ENCODE measurements around the gene GPC5. TPM values are rescaled to one million over a fixed set of nuclear protein-coding genes. Genes with fewer than 3 reads are reported as not detected.

Gene GPC5
- polyA plus RNA-seq, 2 donors, result not detected

DNA sequence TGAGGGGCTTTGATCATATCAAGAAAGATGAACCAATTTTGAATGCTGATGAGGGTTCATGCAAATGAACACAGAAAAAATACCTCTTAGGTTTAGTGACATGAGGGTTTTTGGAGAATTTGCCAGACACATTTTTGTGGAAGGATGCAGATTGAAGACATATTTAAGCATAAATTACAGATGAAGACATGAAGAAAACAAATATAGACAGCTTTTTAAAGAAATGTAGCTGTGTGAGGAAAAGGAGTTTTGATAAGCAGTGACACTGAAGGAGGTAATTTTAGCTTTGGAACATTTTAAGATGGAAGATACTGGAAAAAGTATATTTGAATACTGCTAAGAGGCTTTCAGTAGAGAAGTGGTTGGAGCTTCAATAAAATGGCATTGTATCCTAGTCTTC lies 1017.4 kb downstream of the GPC5 start:
- no peak overlapping the region for H3K27ac ChIP-seq (ENCODE audit: low read depth in 2 of 2, low read length in 1 of 2)
- peaks cover 0 to 3% of the 10 kb centered on the region in 2 donors for H3K9me3 ChIP-seq (ENCODE audit: control insufficient read depth in 2 of 2, insufficient read depth in 1 of 2, low read depth in 1 of 2, low read length in 1 of 2)
- H3K4me3 ChIP-seq (ENCODE audit: low read depth in 1 of 2, low read length in 2 of 2), result no peak overlapping the region
- no peaks in the 10 kb centered on the region for H3K27me3 ChIP-seq (ENCODE audit: control insufficient read depth in 1 of 2, insufficient read depth in 2 of 2, low read length in 2 of 2)
- H3K36me3 ChIP-seq (ENCODE audit: control insufficient read depth in 2 of 2, insufficient read depth in 2 of 2, low read length in 1 of 2), result no peaks in the 10 kb centered on the region
- no peaks in the 10 kb centered on the region for H3K4me1 ChIP-seq (ENCODE audit: control insufficient read depth in 2 of 2, insufficient read depth in 2 of 2, low read length in 1 of 2)

DNA sequence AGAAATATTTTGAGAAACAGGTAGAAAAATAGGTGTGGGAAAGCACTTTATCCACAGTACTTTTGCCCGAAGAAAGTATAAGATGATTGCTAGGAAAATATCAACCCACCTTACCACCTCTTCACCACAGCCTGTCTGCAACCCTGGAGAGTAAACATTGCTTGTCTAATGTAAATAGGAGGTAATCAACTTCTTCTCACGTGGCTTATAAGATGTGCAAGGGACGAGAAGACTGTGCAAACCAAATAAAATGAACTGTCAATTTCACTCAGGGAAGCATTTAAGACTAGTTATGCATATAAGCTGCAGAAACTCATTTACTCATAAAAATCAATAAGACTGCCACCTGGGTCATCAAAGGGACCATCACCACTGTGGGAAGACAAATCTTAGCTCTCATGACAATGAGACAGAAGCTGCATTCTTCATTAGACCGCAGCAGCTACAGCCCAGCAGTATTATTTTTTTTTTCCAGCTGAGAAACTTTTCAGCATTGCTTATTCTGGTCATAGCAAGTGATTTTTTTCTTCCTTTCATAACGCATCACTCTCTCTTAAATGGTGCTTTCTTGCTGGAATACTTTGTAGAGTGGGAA lies 1020.5 kb downstream of the GPC5 start:
- whole genome bisulfite sequencing, 2 donors, result 30 to 32% methylated on average over 5 of the region's 5 CpGs
- no peaks in the 10 kb centered on the region for H3K4me1 ChIP-seq (ENCODE audit: control insufficient read depth in 2 of 2, insufficient read depth in 2 of 2, low read length in 1 of 2)
- H3K27ac ChIP-seq (ENCODE audit: low read depth in 2 of 2, low read length in 1 of 2), result no peak overlapping the region
- no peaks in the 10 kb centered on the region for H3K36me3 ChIP-seq (ENCODE audit: control insufficient read depth in 2 of 2, insufficient read depth in 2 of 2, low read length in 1 of 2)
- H3K4me3 ChIP-seq (ENCODE audit: low read depth in 1 of 2, low read length in 2 of 2), result no peak overlapping the region
- H3K9me3 ChIP-seq (ENCODE audit: control insufficient read depth in 2 of 2, insufficient read depth in 1 of 2, low read depth in 1 of 2, low read length in 1 of 2), result peaks cover 0 to 6% of the 10 kb centered on the region in 2 donors
- H3K27me3 ChIP-seq (ENCODE audit: control insufficient read depth in 1 of 2, insufficient read depth in 2 of 2, low read length in 2 of 2), result no peaks in the 10 kb centered on the region

DNA sequence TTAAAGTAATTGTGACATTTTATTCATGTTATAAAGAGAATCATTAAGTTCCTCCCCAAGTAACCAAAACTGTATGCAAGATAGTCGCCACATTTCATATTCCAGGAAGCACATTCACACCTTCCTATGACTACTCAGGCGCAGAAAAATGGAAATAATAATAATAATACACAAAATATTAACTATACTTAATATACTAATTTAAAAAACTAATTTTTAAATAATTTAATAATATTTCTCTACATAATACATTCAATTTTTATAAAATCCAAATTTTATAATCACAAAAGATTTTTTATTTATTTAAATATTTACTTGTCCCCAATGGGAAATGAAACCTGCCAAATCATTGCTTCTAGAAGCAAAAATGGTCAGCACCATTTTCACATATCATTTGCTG lies 1030.8 kb downstream of the GPC5 start:
- H3K27ac ChIP-seq (ENCODE audit: low read depth in 2 of 2, low read length in 1 of 2), result no peak overlapping the region
- WGBS, 2 donors, result 78 to 90% methylated on average over 2 of the region's 2 CpGs
- no peaks in the 10 kb centered on the region for H3K4me1 ChIP-seq (ENCODE audit: control insufficient read depth in 2 of 2, insufficient read depth in 2 of 2, low read length in 1 of 2)
- no peak overlapping the region for H3K4me3 ChIP-seq (ENCODE audit: low read depth in 1 of 2, low read length in 2 of 2)
- H3K9me3 ChIP-seq (ENCODE audit: control insufficient read depth in 2 of 2, insufficient read depth in 1 of 2, low read depth in 1 of 2, low read length in 1 of 2), result no peaks in the 10 kb centered on the region
- H3K27me3 ChIP-seq (ENCODE audit: control insufficient read depth in 1 of 2, insufficient read depth in 2 of 2, low read length in 2 of 2), result no peaks in the 10 kb centered on the region
- no peaks in the 10 kb centered on the region for H3K36me3 ChIP-seq (ENCODE audit: control insufficient read depth in 2 of 2, insufficient read depth in 2 of 2, low read length in 1 of 2)

DNA sequence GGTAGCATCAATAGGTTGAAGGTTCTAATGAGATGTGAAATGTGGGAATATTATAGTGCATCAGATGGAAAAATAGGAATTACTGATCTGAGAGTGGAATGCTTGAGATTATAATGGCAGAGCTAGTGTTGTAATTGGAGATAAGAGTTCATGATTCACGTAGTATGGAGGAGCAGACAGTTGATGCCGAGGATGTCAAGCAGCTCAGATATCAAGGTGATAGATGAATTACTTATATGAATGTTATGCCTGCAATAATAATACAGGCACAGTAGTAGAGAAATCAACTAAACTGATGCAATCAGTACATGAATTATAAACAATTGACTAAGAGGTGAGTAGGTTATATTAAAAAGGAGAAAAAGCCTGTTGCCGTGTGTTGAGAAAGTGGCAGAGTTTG lies 1035.0 kb downstream of the GPC5 start:
- Histone ChIP-seq H3K27ac (ENCODE audit: low read depth in 2 of 2, low read length in 1 of 2) (no peak overlapping the region), H3K9me3 (ENCODE audit: control insufficient read depth in 2 of 2, insufficient read depth in 1 of 2, low read depth in 1 of 2, low read length in 1 of 2) (peaks cover 0 to 3% of the 10 kb centered on the region in 2 donors), H3K36me3 (ENCODE audit: control insufficient read depth in 2 of 2, insufficient read depth in 2 of 2, low read length in 1 of 2) (no peaks in the 10 kb centered on the region), H3K27me3 (ENCODE audit: control insufficient read depth in 1 of 2, insufficient read depth in 2 of 2, low read length in 2 of 2) (no peaks in the 10 kb centered on the region), H3K4me3 (ENCODE audit: low read depth in 1 of 2, low read length in 2 of 2) (no peak overlapping the region), H3K4me1 (ENCODE audit: control insufficient read depth in 2 of 2, insufficient read depth in 2 of 2, low read length in 1 of 2) (no peaks in the 10 kb centered on the region)
- WGBS, 2 donors, result 67 to 78% methylated on average over 3 of the region's 3 CpGs

DNA sequence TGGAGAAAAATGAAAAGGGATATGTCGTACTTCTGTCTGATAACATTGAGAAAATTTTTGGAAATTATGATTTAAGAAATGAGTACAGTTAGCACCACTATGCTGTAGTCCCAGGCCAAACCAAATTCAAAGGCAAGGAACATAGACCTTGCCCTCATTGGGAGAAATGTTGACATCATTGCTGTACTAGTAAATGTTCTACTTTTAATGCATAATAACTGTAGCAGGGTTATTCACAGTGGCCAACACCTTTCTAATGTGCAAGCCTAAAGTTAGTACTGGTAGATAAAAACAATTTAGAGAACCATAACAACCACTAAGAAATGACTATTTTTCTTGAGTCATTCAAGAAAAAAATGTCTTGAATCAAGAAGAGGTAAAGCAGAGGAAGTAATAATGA lies 1035.5 kb downstream of the GPC5 start:
- 83 to 97% methylated on average over 1 of the region's 1 CpG for WGBS, 2 donors
- Histone ChIP-seq H3K4me1 (ENCODE audit: control insufficient read depth in 2 of 2, insufficient read depth in 2 of 2, low read length in 1 of 2) (no peaks in the 10 kb centered on the region), H3K27me3 (ENCODE audit: control insufficient read depth in 1 of 2, insufficient read depth in 2 of 2, low read length in 2 of 2) (no peaks in the 10 kb centered on the region), H3K27ac (ENCODE audit: low read depth in 2 of 2, low read length in 1 of 2) (no peak overlapping the region), H3K36me3 (ENCODE audit: control insufficient read depth in 2 of 2, insufficient read depth in 2 of 2, low read length in 1 of 2) (no peaks in the 10 kb centered on the region), H3K4me3 (ENCODE audit: low read depth in 1 of 2, low read length in 2 of 2) (no peak overlapping the region), H3K9me3 (ENCODE audit: control insufficient read depth in 2 of 2, insufficient read depth in 1 of 2, low read depth in 1 of 2, low read length in 1 of 2) (peaks cover 0 to 3% of the 10 kb centered on the region in 2 donors)

DNA sequence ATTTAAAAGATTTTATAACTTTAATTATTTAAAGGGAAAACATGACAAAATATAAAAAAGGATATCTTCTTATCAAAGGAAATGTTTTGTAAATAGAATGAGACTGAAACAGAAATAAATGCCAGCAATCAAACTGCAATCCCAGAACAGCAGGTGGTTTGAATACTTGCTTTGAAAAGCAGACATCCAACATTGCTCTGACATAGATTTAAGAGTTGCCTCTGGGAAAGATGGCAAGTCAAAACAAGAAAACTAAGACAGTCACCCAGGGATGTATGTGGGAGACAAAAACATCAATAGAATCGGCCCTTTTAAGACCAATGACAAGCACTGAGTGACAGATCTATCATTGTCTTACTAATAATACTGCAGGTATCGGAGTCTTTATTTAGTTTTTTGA lies 1038.5 kb downstream of the GPC5 start:
- Histone ChIP-seq H3K27me3 (ENCODE audit: control insufficient read depth in 1 of 2, insufficient read depth in 2 of 2, low read length in 2 of 2) (no peaks in the 10 kb centered on the region), H3K4me1 (ENCODE audit: control insufficient read depth in 2 of 2, insufficient read depth in 2 of 2, low read length in 1 of 2) (no peaks in the 10 kb centered on the region), H3K36me3 (ENCODE audit: control insufficient read depth in 2 of 2, insufficient read depth in 2 of 2, low read length in 1 of 2) (no peaks in the 10 kb centered on the region), H3K9me3 (ENCODE audit: control insufficient read depth in 2 of 2, insufficient read depth in 1 of 2, low read depth in 1 of 2, low read length in 1 of 2) (peaks cover 0 to 3% of the 10 kb centered on the region in 2 donors), H3K27ac (ENCODE audit: low read depth in 2 of 2, low read length in 1 of 2) (no peak overlapping the region), H3K4me3 (ENCODE audit: low read depth in 1 of 2, low read length in 2 of 2) (no peak overlapping the region)
- WGBS, 2 donors, result 48 to 75% methylated on average over 2 of the region's 2 CpGs

DNA sequence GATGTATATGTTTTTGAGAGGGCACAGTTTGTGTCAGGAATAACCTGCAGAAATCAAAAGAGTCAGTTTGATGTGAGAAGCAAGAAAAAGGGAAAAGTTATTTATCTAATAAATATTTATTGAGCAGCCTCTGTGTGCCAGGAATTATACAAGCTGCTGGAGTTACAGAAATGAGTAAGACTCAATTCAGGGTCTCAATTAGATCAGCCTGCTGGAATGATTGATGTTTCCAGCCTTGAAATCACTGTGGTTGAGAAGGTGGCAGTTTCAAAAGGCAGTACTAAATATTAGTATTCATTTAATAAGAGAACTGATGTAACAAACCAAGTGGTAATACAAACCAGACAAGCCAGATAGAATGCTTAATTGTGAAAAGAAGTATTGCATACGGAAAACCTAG lies 1045.8 kb downstream of the GPC5 start:
- no peaks in the 10 kb centered on the region for H3K9me3 ChIP-seq (ENCODE audit: control insufficient read depth in 2 of 2, insufficient read depth in 1 of 2, low read depth in 1 of 2, low read length in 1 of 2)
- H3K4me1 ChIP-seq (ENCODE audit: control insufficient read depth in 2 of 2, insufficient read depth in 2 of 2, low read length in 1 of 2), result no peaks in the 10 kb centered on the region
- 63 to 67% methylated on average over 1 of the region's 1 CpG for WGBS, 2 donors
- no peaks in the 10 kb centered on the region for H3K27me3 ChIP-seq (ENCODE audit: control insufficient read depth in 1 of 2, insufficient read depth in 2 of 2, low read length in 2 of 2)
- H3K27ac ChIP-seq (ENCODE audit: low read depth in 2 of 2, low read length in 1 of 2), result no peak overlapping the region
- no peak overlapping the region for H3K4me3 ChIP-seq (ENCODE audit: low read depth in 1 of 2, low read length in 2 of 2)
- no peaks in the 10 kb centered on the region for H3K36me3 ChIP-seq (ENCODE audit: control insufficient read depth in 2 of 2, insufficient read depth in 2 of 2, low read length in 1 of 2)

DNA sequence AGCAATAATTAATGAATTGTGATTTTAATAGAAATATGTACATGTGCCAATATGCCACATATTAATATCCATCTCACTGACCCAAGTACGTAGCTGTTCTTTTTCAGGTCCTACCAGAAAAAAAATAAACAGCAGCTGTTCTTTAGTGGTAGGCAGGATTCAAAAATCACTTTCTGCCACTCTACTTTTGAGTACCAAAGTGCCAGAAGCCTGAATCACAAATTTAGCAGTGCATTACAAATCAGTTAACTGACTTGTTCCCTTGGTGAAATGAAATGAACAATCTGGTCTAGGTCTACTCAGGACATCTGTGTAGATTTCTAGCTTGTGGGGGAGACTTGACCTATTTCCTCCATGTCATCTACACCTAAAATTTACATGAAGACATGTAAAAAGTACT lies 1052.6 kb downstream of the GPC5 start:
- 85 to 87% methylated on average over 1 of the region's 1 CpG for WGBS, 2 donors
- H3K9me3 ChIP-seq (ENCODE audit: control insufficient read depth in 2 of 2, insufficient read depth in 1 of 2, low read depth in 1 of 2, low read length in 1 of 2), result peaks cover 0 to 2% of the 10 kb centered on the region in 2 donors

DNA sequence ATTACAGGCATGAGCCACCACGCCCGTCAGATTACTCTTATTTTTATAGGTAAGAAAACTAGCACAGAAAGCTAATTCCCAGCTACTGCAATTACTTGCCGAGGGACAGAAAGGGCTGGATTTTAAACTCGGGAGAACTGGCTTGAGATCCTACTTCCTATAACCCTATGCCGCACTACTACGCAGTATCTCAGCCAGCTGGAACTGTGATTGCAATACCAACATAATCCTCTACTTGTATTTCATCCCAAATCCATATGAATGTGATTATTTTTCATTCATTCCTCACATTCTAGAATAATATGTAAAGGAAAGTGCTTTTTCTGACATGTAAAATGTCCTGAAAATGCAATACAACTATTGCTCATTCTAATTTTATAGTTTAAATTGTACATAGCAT lies 1054.4 kb downstream of the GPC5 start:
- Histone ChIP-seq H3K4me1 (ENCODE audit: control insufficient read depth in 2 of 2, insufficient read depth in 2 of 2, low read length in 1 of 2) (no peaks in the 10 kb centered on the region), H3K27ac (ENCODE audit: low read depth in 2 of 2, low read length in 1 of 2) (no peak overlapping the region), H3K27me3 (ENCODE audit: control insufficient read depth in 1 of 2, insufficient read depth in 2 of 2, low read length in 2 of 2) (no peaks in the 10 kb centered on the region), H3K9me3 (ENCODE audit: control insufficient read depth in 2 of 2, insufficient read depth in 1 of 2, low read depth in 1 of 2, low read length in 1 of 2) (peaks cover 0 to 2% of the 10 kb centered on the region in 2 donors), H3K36me3 (ENCODE audit: control insufficient read depth in 2 of 2, insufficient read depth in 2 of 2, low read length in 1 of 2) (no peaks in the 10 kb centered on the region), H3K4me3 (ENCODE audit: low read depth in 1 of 2, low read length in 2 of 2) (no peak overlapping the region)
- WGBS, 2 donors, result 88 to 89% methylated on average over 6 of the region's 6 CpGs

More for the DNA sequence above, 1052.6 kb downstream of the GPC5 start:
- no peaks in the 10 kb centered on the region for H3K27me3 ChIP-seq (ENCODE audit: control insufficient read depth in 1 of 2, insufficient read depth in 2 of 2, low read length in 2 of 2)
- H3K36me3 ChIP-seq (ENCODE audit: control insufficient read depth in 2 of 2, insufficient read depth in 2 of 2, low read length in 1 of 2), result no peaks in the 10 kb centered on the region
- H3K4me1 ChIP-seq (ENCODE audit: control insufficient read depth in 2 of 2, insufficient read depth in 2 of 2, low read length in 1 of 2), result no peaks in the 10 kb centered on the region
- H3K27ac ChIP-seq (ENCODE audit: low read depth in 2 of 2, low read length in 1 of 2), result no peak overlapping the region
- H3K4me3 ChIP-seq (ENCODE audit: low read depth in 1 of 2, low read length in 2 of 2), result no peak overlapping the region

DNA sequence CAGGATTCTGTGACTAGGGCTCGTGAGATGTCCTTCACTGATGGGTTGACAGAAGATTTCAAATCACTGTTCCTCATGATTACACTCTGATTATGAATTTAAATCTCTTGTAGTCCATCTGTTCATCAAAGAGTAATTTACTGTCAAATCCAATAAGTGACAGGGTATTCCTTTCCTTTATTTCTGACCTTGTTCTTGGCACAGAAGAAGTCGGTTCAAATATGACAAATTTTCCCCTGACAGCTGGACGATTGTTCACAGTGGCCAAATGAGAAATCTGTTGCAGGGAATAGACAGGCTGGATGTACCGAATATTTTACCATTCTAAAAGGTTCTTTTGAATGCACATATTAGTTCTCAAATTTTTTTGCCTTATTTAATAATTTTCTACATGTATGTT lies 1060.9 kb downstream of the GPC5 start:
- Histone ChIP-seq H3K36me3 (ENCODE audit: control insufficient read depth in 2 of 2, insufficient read depth in 2 of 2, low read length in 1 of 2) (no peaks in the 10 kb centered on the region), H3K4me3 (ENCODE audit: low read depth in 1 of 2, low read length in 2 of 2) (no peak overlapping the region), H3K27ac (ENCODE audit: low read depth in 2 of 2, low read length in 1 of 2) (no peak overlapping the region), H3K4me1 (ENCODE audit: control insufficient read depth in 2 of 2, insufficient read depth in 2 of 2, low read length in 1 of 2) (no peaks in the 10 kb centered on the region), H3K9me3 (ENCODE audit: control insufficient read depth in 2 of 2, insufficient read depth in 1 of 2, low read depth in 1 of 2, low read length in 1 of 2) (peaks cover 0 to 2% of the 10 kb centered on the region in 2 donors), H3K27me3 (ENCODE audit: control insufficient read depth in 1 of 2, insufficient read depth in 2 of 2, low read length in 2 of 2) (no peaks in the 10 kb centered on the region)
- WGBS, 2 donors, result 68 to 81% methylated on average over 4 of the region's 4 CpGs

Measured in esophagus (tissue), 2 donors.